Fibroblast of lung (primary cell): Measurements from ENCODE around the gene ALDH3A1. TPM values are rescaled to one million over a fixed set of nuclear protein-coding genes. Genes with fewer than 3 reads are reported as not detected.

ENCODE experiments used
- DNase-seq, 2 donors: peaks; one replicate each; pipeline versions ENCODE4 v3.0.0 to v3.0.0-alpha.2; 2010; ENCODE audit warnings: low read depth in 2 of 2
- H2AFZ ChIP-seq: 2 replicates; pipeline ENCODE4 v1.5.1; 2012; ENCODE audit warnings: low read length, control low read depth, inconsistent platforms
- H3K27ac ChIP-seq: 2 replicates; pipeline ENCODE4 v1.5.1; 2011; ENCODE audit warnings: low read length, control low read depth; ENCODE audit not compliant: insufficient read depth
- H3K27me3 ChIP-seq: 2 replicates; pipeline ENCODE4 v1.5.1; 2011; ENCODE audit warnings: mild to moderate bottlenecking, low read length; ENCODE audit not compliant: control insufficient read depth, insufficient read depth
- H3K36me3 ChIP-seq: 2 replicates; pipeline ENCODE4 v1.5.1; 2011; ENCODE audit warnings: low read length; ENCODE audit not compliant: control insufficient read depth, insufficient read depth
- H3K4me1 ChIP-seq: 2 replicates; pipeline ENCODE4 v1.5.1; 2011; ENCODE audit warnings: low read length; ENCODE audit not compliant: control insufficient read depth, insufficient read depth; ENCODE audit errors: extremely low read depth
- H3K4me2 ChIP-seq: 2 replicates; pipeline ENCODE4 v1.5.1; 2011; ENCODE audit warnings: low read length, control low read depth; ENCODE audit not compliant: insufficient read depth; ENCODE audit errors: extremely low read depth
- H3K4me3 ChIP-seq, 4 experiments: fragments of 200-600 bp in 1 of 4; sonication (generic) in 1 of 4; replicated peaks in 1 of 4; 2 replicates each; pipeline ENCODE4 v1.5.1; 2011 to 2016; ENCODE audit warnings: low read length in 4 of 4, low read depth in 3 of 4, mild to moderate bottlenecking in 3 of 4, control low read depth in 2 of 4, inconsistent platforms in 1 of 4, mixed read lengths in 1 of 4; ENCODE audit not compliant: insufficient read depth in 1 of 4; ENCODE audit errors: control extremely low read depth in 1 of 4
- H3K79me2 ChIP-seq: 2 replicates; pipeline ENCODE4 v1.5.1; 2012; ENCODE audit warnings: mild to moderate bottlenecking, low read length, inconsistent platforms; ENCODE audit not compliant: control insufficient read depth, insufficient read depth
- H3K9ac ChIP-seq: 2 replicates; pipeline ENCODE4 v1.5.1; 2011; ENCODE audit warnings: mild to moderate bottlenecking, low read length, control low read depth; ENCODE audit not compliant: insufficient read depth
- H3K9me3 ChIP-seq: 2 replicates; pipeline ENCODE4 v1.5.1; 2012; ENCODE audit warnings: low read depth, low read length; ENCODE audit not compliant: control insufficient read depth, insufficient read depth
- H4K20me1 ChIP-seq: 2 replicates; pipeline ENCODE4 v1.5.1; 2011; ENCODE audit warnings: low read length; ENCODE audit not compliant: control insufficient read depth, insufficient read depth; ENCODE audit errors: extremely low read depth
- EZH2 ChIP-seq: IDR thresholded peaks from 2 replicates; pipeline ENCODE4 v1.5.1; 2012; ENCODE audit warnings: low read length, control low read depth, mild to moderate bottlenecking; ENCODE audit errors: missing control alignments
- polyA plus RNA-seq, 2 donors: library from polyadenylated mRNA; depleted of rRNA in 1 of 2; stranded (reverse) in 1 of 2; unstranded in 1 of 2; fragments of >200 nt; gene quantifications; 2 replicates each; pipeline ENCODE4 v1.2.1, GENCODE V29; 2011 to 2012; ENCODE audit warnings: missing spikeins in 1 of 2
- total RNA-seq: library from RNA; depleted of rRNA; stranded (reverse); fragments of >200 nt; gene quantifications from 2 replicates; pipeline ENCODE4 v1.2.1, GENCODE V29; 2014
- TF ChIP-seq, protein P1 (sequence below), 2 donors: IDR thresholded peaks in 1 of 2; conservative IDR thresholded peaks in 1 of 2; 1 replicate in 1 of 2; 2 replicates in 1 of 2; pipeline ENCODE4 v1.5.1; 2011 to 2012; ENCODE audit warnings: low read length in 2 of 2, control low read depth in 1 of 2, inconsistent platforms in 1 of 2, low read depth in 1 of 2, mild to moderate bottlenecking in 1 of 2

ALDH3A1 gene
- total and polyA plus RNA-seq, 2 donors (not counting 1 experiment from before 2014, with no cell fraction given) = 0.17 to 1.0 TPM

DNA sequence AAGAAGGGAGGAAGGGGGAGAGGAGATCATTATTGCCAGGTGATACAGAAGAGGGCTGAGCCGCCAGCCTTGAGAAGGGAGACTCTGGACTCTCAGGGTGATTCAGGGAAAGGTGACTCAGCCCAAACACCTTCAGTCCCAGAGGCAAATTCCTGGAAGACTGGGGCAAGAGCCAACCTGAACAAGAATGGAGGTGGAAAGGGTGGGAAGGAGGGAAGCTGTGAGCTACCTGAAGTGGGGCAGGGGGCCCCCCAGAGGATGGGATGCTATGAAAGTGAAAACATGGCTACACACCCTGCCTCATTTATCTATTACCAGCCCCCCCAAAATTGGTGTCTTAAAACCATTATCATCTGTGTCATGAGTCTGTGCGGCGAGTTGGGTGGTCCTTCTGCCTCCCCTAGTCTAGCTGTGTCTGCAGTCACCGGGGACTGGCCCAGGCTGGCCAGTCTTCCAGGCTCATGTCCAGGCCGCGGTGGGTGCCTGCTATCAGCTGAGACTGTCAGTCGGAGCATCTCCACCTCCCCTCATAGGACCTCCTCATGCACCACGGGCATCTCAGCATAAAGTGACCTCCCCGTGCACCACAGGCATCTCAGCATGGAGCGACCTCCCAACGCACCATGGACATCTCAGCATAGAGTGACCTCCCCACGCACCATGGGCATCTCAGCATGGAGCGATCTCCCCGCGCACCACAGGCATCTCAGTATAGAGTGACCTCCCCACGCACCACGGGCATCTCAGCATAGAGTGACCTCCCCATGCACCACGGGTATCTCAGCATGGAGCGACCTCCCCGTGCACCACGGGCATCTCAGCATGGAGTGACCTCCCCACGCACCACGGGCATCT is 28.5 kb downstream of the ALDH3A1 start:
- Histone ChIP-seq H2AFZ (no peak overlapping the region), H3K4me2 (no peak overlapping the region), H3K4me1 (no peaks in the 10 kb centered on the region), H3K27ac (no peak overlapping the region), H3K9ac (no peak overlapping the region), H4K20me1 (no peaks in the 10 kb centered on the region), H3K9me3 (no peaks in the 10 kb centered on the region), H3K36me3 (no peaks in the 10 kb centered on the region), H3K79me2 (no peaks in the 10 kb centered on the region), H3K4me3 (no peak overlapping the region), H3K27me3 (no peaks in the 10 kb centered on the region)
- TF ChIP-seq EZH2 = no peak
- TF ChIP-seq, protein P1, sequence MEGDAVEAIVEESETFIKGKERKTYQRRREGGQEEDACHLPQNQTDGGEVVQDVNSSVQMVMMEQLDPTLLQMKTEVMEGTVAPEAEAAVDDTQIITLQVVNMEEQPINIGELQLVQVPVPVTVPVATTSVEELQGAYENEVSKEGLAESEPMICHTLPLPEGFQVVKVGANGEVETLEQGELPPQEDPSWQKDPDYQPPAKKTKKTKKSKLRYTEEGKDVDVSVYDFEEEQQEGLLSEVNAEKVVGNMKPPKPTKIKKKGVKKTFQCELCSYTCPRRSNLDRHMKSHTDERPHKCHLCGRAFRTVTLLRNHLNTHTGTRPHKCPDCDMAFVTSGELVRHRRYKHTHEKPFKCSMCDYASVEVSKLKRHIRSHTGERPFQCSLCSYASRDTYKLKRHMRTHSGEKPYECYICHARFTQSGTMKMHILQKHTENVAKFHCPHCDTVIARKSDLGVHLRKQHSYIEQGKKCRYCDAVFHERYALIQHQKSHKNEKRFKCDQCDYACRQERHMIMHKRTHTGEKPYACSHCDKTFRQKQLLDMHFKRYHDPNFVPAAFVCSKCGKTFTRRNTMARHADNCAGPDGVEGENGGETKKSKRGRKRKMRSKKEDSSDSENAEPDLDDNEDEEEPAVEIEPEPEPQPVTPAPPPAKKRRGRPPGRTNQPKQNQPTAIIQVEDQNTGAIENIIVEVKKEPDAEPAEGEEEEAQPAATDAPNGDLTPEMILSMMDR (conservative IDR thresholded peaks at IDR 0.05 in 1 of 2, IDR thresholded peaks at IDR 0.05 in 1 of 2; ENCODE audit: low read depth in 1 of 2, low read length in 2 of 2) = no peak
- no peak for DNase-seq

DNA sequence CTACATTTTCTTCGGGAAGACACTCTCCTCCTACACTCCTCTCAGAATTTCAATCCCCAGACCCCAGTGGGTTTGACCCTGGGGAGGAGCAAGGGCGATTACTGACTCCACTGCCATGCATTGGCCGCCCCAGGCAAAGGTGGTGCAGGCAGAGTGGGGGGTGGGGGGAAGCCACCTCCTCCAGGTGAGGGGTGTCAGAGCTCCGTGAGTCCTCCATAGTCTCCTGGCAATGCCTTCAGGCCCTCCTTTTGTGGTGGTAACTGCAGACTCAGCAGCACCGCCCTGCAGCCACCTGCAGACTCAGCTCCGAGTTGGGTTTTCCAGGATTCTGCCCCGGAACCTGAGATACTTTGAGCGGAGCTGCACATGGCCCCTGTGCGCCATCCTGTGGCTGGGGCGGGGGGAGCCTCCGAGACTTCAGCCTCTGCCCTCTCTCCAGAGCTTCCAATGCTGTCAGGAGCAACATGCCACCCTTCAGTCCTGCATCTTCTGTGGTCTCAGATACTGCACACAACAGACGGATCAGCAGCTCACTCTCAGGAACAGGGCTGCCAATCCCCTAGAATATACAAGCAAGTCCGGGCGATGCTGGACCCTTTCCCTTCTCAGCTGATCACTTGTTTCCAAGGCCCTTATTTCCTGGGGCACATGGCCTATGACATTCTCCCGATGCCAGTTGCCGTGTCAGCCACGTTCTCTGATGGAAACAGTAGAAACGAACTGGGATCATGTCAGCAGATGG is 29.3 kb downstream of the ALDH3A1 start:
- no peaks in the 10 kb centered on the region for H4K20me1 ChIP-seq
- no peak overlapping the region for H2AFZ ChIP-seq
- H3K4me1 ChIP-seq = no peaks in the 10 kb centered on the region
- no peak overlapping the region for H3K27ac ChIP-seq
- DNase-seq = no peak
- H3K36me3 ChIP-seq = no peaks in the 10 kb centered on the region
- TF ChIP-seq, protein P1 (conservative IDR thresholded peaks at IDR 0.05 in 1 of 2, IDR thresholded peaks at IDR 0.05 in 1 of 2; ENCODE audit: low read depth in 1 of 2, low read length in 2 of 2) = peak in 1 of 2 donors; percentile 12
- no peak for TF ChIP-seq EZH2
- H3K4me2 ChIP-seq = no peak overlapping the region
- no peaks in the 10 kb centered on the region for H3K79me2 ChIP-seq
- no peaks in the 10 kb centered on the region for H3K27me3 ChIP-seq
- no peak overlapping the region for H3K9ac ChIP-seq
- no peaks in the 10 kb centered on the region for H3K9me3 ChIP-seq
- no peak overlapping the region for H3K4me3 ChIP-seq

DNA sequence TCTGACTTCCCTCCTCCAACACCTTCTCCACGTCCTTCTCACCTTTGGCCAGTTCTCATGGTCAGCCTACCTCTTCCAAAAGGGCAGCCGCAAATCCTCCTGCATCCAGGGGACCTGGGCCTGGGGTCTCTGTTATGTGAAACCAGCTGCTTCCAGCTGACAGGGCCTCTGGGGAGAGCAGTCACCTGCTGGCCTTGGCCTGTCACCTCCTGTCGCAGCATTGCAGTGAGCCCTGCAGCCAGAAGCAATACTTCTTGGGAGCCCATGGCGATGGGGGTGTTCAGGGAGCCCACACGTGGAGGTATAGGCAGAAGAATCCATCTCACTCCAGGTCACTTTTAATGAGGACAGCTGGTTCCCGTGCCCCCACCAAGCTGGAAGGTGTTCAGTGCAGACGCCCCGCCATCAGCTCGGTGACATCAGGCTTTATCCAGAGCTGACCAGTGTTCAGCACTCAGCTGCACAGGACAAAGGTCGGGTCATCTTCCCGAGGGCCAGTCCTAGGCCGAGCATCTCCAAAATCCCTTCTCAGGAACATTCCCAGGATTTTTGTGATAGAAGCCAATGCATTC is 30.0 kb downstream of the ALDH3A1 start:
- Histone ChIP-seq H3K27me3 (no peaks in the 10 kb centered on the region), H3K4me3 (no peak overlapping the region), H2AFZ (no peak overlapping the region), H3K9ac (no peak overlapping the region), H3K9me3 (no peaks in the 10 kb centered on the region), H4K20me1 (no peaks in the 10 kb centered on the region), H3K4me1 (no peaks in the 10 kb centered on the region), H3K36me3 (no peaks in the 10 kb centered on the region), H3K79me2 (no peaks in the 10 kb centered on the region), H3K4me2 (no peak overlapping the region), H3K27ac (no peak overlapping the region)
- TF ChIP-seq EZH2 = no peak
- TF ChIP-seq, protein P1 (conservative IDR thresholded peaks at IDR 0.05 in 1 of 2, IDR thresholded peaks at IDR 0.05 in 1 of 2; ENCODE audit: low read depth in 1 of 2, low read length in 2 of 2) = no peak
- DNase-seq = no peak
